H1 (cell line): Measurements from ENCODE around the gene WDR33. TPM values are rescaled to one million over a fixed set of nuclear protein-coding genes. Genes with fewer than 3 reads are reported as not detected.

Source experiments
- CTCF ChIA-PET: fragments of 300-600 bp; sonication (Branson Sonifier 250); formaldehyde crosslinking; loops from one replicate; lab custom pipeline; 2021; ENCODE audit not compliant: partially characterized antibody; lab: Charles Lee
- POLR2A ChIA-PET: fragments of 300-600 bp; sonication (Branson Sonifier 250); formaldehyde crosslinking; loops from one replicate; lab custom pipeline; 2021; ENCODE audit warnings: inconsistent platforms; ENCODE audit not compliant: partially characterized antibody; lab: Charles Lee
- DNase-seq, 2 experiments: peaks; one replicate each; pipeline versions ENCODE4 v3.0.0 to v3.0.0-alpha.2; 2010 to 2022; ENCODE audit warnings: low spot score in 2 of 2, low read depth in 1 of 2, mixed read lengths in 1 of 2
- FAIRE-seq: peaks from 2 replicates; lab custom pipeline; 2011; peaks lifted over from hg19 to GRCh38; lab: Jason Lieb, UNC
- H2AFZ ChIP-seq: 2 replicates; pipeline ENCODE4 v1.8.1; 2012; ENCODE audit warnings: low read length, inconsistent platforms
- H2AK5ac ChIP-seq: 2 replicates; pipeline ENCODE4 v1.6.1; 2013; ENCODE audit warnings: low read depth, low read length
- H2BK120ac ChIP-seq: replicated peaks from 2 replicates; pipeline ENCODE3; 2013; ENCODE audit warnings: low read depth, low read length, inconsistent platforms
- H2BK12ac ChIP-seq: 2 replicates; pipeline ENCODE4 v1.6.1; 2013; ENCODE audit warnings: low read depth, low read length
- H2BK15ac ChIP-seq: 2 replicates; pipeline ENCODE4 v1.6.1; 2013; ENCODE audit warnings: low read length
- H2BK20ac ChIP-seq: 2 replicates; pipeline ENCODE4 v1.6.1; 2013; ENCODE audit warnings: low read length
- H2BK5ac ChIP-seq: 2 replicates; pipeline ENCODE4 v1.6.1; 2013; ENCODE audit warnings: low read depth, low read length
- H3K14ac ChIP-seq: 2 replicates; pipeline ENCODE4 v1.6.1; 2013; ENCODE audit warnings: inconsistent platforms; ENCODE audit not compliant: insufficient read length
- H3K18ac ChIP-seq: 2 replicates; pipeline ENCODE4 v1.6.1; 2013; ENCODE audit warnings: low read length; ENCODE audit errors: extremely low read depth
- H3K23ac ChIP-seq: 2 replicates; pipeline ENCODE4 v1.6.1; 2013; ENCODE audit warnings: inconsistent platforms; ENCODE audit not compliant: insufficient read length
- H3K23me2 ChIP-seq: 2 replicates; pipeline ENCODE4 v1.6.1; 2013; ENCODE audit warnings: low read depth, low read length
- H3K27ac ChIP-seq: 2 replicates; pipeline ENCODE4 v1.6.1; 2011; ENCODE audit warnings: low read depth, low read length, inconsistent platforms
- H3K27me3 ChIP-seq, 4 experiments: replicated peaks in 1 of 4; 1 replicate in 1 of 4; 2 replicates in 3 of 4; pipeline versions ENCODE4 v1.6.1 to v1.8.1; 2011 to 2013; ENCODE audit warnings: low read length in 3 of 4, mild to moderate bottlenecking in 3 of 4, inconsistent platforms in 2 of 4, mixed read lengths in 2 of 4, moderate library complexity in 1 of 4; ENCODE audit not compliant: control insufficient read depth in 3 of 4, insufficient read depth in 3 of 4; ENCODE audit errors: extremely low read depth in 1 of 4
- H3K36me3 ChIP-seq, 4 experiments: 2 replicates each; pipeline versions ENCODE4 v1.6.1 to v1.8.1; 2011 to 2013; ENCODE audit warnings: mild to moderate bottlenecking in 4 of 4, low read length in 3 of 4, moderate library complexity in 2 of 4, control low read depth in 1 of 4, inconsistent platforms in 1 of 4; ENCODE audit not compliant: insufficient read depth in 4 of 4, control insufficient read depth in 2 of 4
- H3K4ac ChIP-seq: replicated peaks from 2 replicates; pipeline ENCODE3; 2013; ENCODE audit warnings: low read length, low read depth, mixed read lengths, inconsistent platforms; ENCODE audit not compliant: insufficient read length
- H3K4me1 ChIP-seq, 4 experiments: replicated peaks in 1 of 4; 1 replicate in 1 of 4; 2 replicates in 3 of 4; pipeline versions ENCODE4 v1.6.1 to v1.8.1; 2011 to 2013; ENCODE audit warnings: low read length in 3 of 4, inconsistent platforms in 2 of 4, mixed read lengths in 1 of 4; ENCODE audit not compliant: insufficient read depth in 4 of 4, control insufficient read depth in 3 of 4
- H3K4me2 ChIP-seq, 2 experiments: 2 replicates each; pipeline versions ENCODE4 v1.6.1 to v1.8.1; 2011 to 2013; ENCODE audit warnings: low read depth in 2 of 2, low read length in 2 of 2, control low read depth in 1 of 2, inconsistent platforms in 1 of 2, mild to moderate bottlenecking in 1 of 2; ENCODE audit not compliant: insufficient read depth in 1 of 2
- H3K4me3 ChIP-seq, 4 experiments: fragments of 200-600, 300-600 bp in 1 of 4; sonication (generic), shearing (Covaris generic), sonication (Bioruptor Twin) in 1 of 4; 2 replicates each; pipeline versions ENCODE4 v1.5.1 to v1.8.1; 2011 to 2016; ENCODE audit warnings: low read length in 4 of 4, low read depth in 3 of 4, control low read depth in 2 of 4, inconsistent platforms in 2 of 4, mild to moderate bottlenecking in 2 of 4, mixed read lengths in 1 of 4, moderate library complexity in 1 of 4; ENCODE audit not compliant: insufficient read depth in 2 of 4; ENCODE audit errors: extremely low read depth in 1 of 4
- H3K56ac ChIP-seq: replicated peaks from 2 replicates; pipeline ENCODE3; 2013; ENCODE audit warnings: low read depth, mild to moderate bottlenecking, mixed read lengths, low read length, inconsistent platforms; ENCODE audit not compliant: insufficient read length
- H3K79me1 ChIP-seq: 2 replicates; pipeline ENCODE4 v1.6.1; 2013; ENCODE audit warnings: low read depth, low read length, control low read depth
- H3K79me2 ChIP-seq, 2 experiments: 2 replicates each; pipeline versions ENCODE4 v1.6.1 to v1.8.1; 2012 to 2013; ENCODE audit warnings: low read length in 2 of 2, mild to moderate bottlenecking in 2 of 2, inconsistent platforms in 1 of 2; ENCODE audit not compliant: insufficient read depth in 2 of 2, control insufficient read depth in 1 of 2
- H3K9ac ChIP-seq, 4 experiments: replicated peaks in 1 of 4; 1 replicate in 1 of 4; 2 replicates in 3 of 4; pipeline versions ENCODE4 v1.6.1 to v1.8.1; 2011 to 2013; ENCODE audit warnings: low read depth in 3 of 4, low read length in 3 of 4, control low read depth in 2 of 4, mild to moderate bottlenecking in 2 of 4, moderate library complexity in 2 of 4, inconsistent platforms in 1 of 4; ENCODE audit errors: extremely low read depth in 1 of 4
- H3K9me3 ChIP-seq, 2 experiments: 2 replicates each; pipeline versions ENCODE4 v1.6.1 to v1.8.1; 2012 to 2013; ENCODE audit warnings: mild to moderate bottlenecking in 2 of 2, moderate library complexity in 2 of 2, control low read depth in 1 of 2, inconsistent platforms in 1 of 2, low read depth in 1 of 2, low read length in 1 of 2, mixed read lengths in 1 of 2; ENCODE audit not compliant: insufficient read depth in 2 of 2
- H4K20me1 ChIP-seq, 2 experiments: replicated peaks in 1 of 2; 2 replicates each; pipeline versions ENCODE3 to v1.8.1; 2011 to 2013; ENCODE audit warnings: inconsistent platforms in 2 of 2, low read length in 2 of 2, mild to moderate bottlenecking in 1 of 2; ENCODE audit not compliant: insufficient read depth in 2 of 2, control insufficient read depth in 1 of 2
- H4K5ac ChIP-seq: 2 replicates; pipeline ENCODE4 v1.6.1; 2013; ENCODE audit warnings: low read length, low read depth, mixed read lengths, inconsistent platforms; ENCODE audit not compliant: insufficient read length
- H4K8ac ChIP-seq: 2 replicates; pipeline ENCODE4 v1.8.0; 2013; ENCODE audit warnings: mild to moderate bottlenecking, moderate library complexity, low read length, inconsistent platforms; ENCODE audit not compliant: insufficient read depth; ENCODE audit errors: extremely low read depth
- H4K91ac ChIP-seq: replicated peaks from 2 replicates; pipeline ENCODE3; 2013; ENCODE audit warnings: low read length, mixed read lengths, inconsistent platforms; ENCODE audit not compliant: insufficient read length
- ASH2L ChIP-seq: fragments of 200-600, 300-600 bp; sonication (generic); IDR thresholded peaks from one replicate; pipeline ENCODE4 v1.7.1; 2017; ENCODE audit warnings: low read length
- GTF2F1 ChIP-seq: IDR thresholded peaks from 2 replicates; pipeline ENCODE4 v1.6.1; 2012; ENCODE audit warnings: low read depth, low read length, improper control_type of control experiment, borderline replicate concordance
- KDM1A ChIP-seq: fragments of 200-600, 300-600 bp; sonication (generic); IDR thresholded peaks from 2 replicates; pipeline ENCODE4 v1.7.1; 2016; ENCODE audit warnings: mild to moderate bottlenecking, low read length, borderline replicate concordance
- RBBP5 ChIP-seq: IDR thresholded peaks from 2 replicates; pipeline ENCODE4 v1.7.1; 2012; ENCODE audit warnings: low read depth, mild to moderate bottlenecking, inconsistent platforms, low read length, moderate library complexity, borderline replicate concordance
- SUZ12 ChIP-seq: fragments of 200-600 bp; sonication (generic); IDR thresholded peaks from 2 replicates; pipeline ENCODE4 v1.6.1; 2012; ENCODE audit warnings: mild to moderate bottlenecking, inconsistent platforms, low read length, moderate library complexity, mixed read lengths
- TAF7 ChIP-seq: optimal IDR thresholded peaks from 2 replicates; pipeline ENCODE3; 2011; ENCODE audit warnings: low read depth, mild to moderate bottlenecking, inconsistent platforms, low read length, moderate library complexity, borderline replicate concordance
- TBP ChIP-seq: IDR thresholded peaks from 2 replicates; pipeline ENCODE4 v1.6.1; 2011; ENCODE audit warnings: low read depth, low read length, improper control_type of control experiment
- WGBS, 2 experiments: shearing (Covaris generic) in 1 of 2; methylation state at CpG; one replicate each; pipeline versions ENCODE4 v1.1.6 to v1.1.7; 2013 to 2015; ENCODE audit warnings: low lambda C conversion rate in 2 of 2, mixed read lengths in 2 of 2, inconsistent platforms in 1 of 2, low coverage in 1 of 2, missing lambda C conversion rate in 1 of 2; ENCODE audit not compliant: insufficient replicate concordance in 2 of 2, insufficient coverage in 1 of 2, insufficient read length in 1 of 2; ENCODE audit errors: extremely low coverage in 1 of 2, missing lambda C conversion rate in 1 of 2; 5-methylcytosine and 5-hydroxymethylcytosine counted together
- polyA plus RNA-seq, 7 experiments: library from polyadenylated mRNA; depleted of rRNA in 3 of 7; stranded (reverse) in 5 of 7; unstranded in 2 of 7; fragments of >200 nt in 5 of 7; fragments of 200-250 nt in 2 of 7; gene quantifications; 1 replicate in 5 of 7; 2 replicates in 1 of 7; 4 replicates in 1 of 7; pipeline versions ENCODE4 v1.2.1 to v1.2.3, GENCODE V29; 2011 to 2013; ENCODE audit warnings: missing spikeins in 2 of 7, mixed read lengths in 2 of 7
- total RNA-seq: library from RNA; stranded (reverse); fragmentation: NEBNext Ultra II Directional; extraction: Animal tissue kit (Norgen Biotek cat#: 25700); gene quantifications from 2 replicates; pipeline ENCODE4 v1.2.1, GENCODE V29; 2021
- TF ChIP-seq, protein P1 (sequence below): IDR thresholded peaks from 2 replicates; pipeline ENCODE4 v1.6.1; 2012; ENCODE audit warnings: inconsistent platforms
- TF ChIP-seq, protein P2 (sequence below): IDR thresholded peaks from 2 replicates; pipeline ENCODE4 v1.6.1; 2011; ENCODE audit warnings: low read length, improper control_type of control experiment

WDR33 gene
- total and polyA plus RNA-seq, 2 of the 8 experiments (the other 6 are each of a cell fraction or from before 2014, with no cell fraction given), result 18.1 to 82.7 TPM

GRCh38 chr2:127653421-127654083 lies 157.4 kb downstream of the WDR33 start:
- H2BK20ac ChIP-seq, result no peak overlapping the region
- FAIRE-seq (no peak), DNase-seq (no peak)
- no peak overlapping the region for H2BK5ac ChIP-seq
- no peak overlapping the region for H2AK5ac ChIP-seq
- H3K79me1 ChIP-seq, result no peaks in the 10 kb centered on the region
- H4K91ac ChIP-seq, result no peak overlapping the region
- no peak overlapping the region for H3K4me3 ChIP-seq
- CTCF ChIA-PET, result interaction anchor here (0.6 to 13.7 kb wide), 8 partner anchors 14 to 111 kb away, joined by 3 to 160 read pairs (median 4); partner anchors contain the start of gene LIMS2
- H3K36me3 ChIP-seq, result no peaks in the 10 kb centered on the region
- no peak overlapping the region for H3K9ac ChIP-seq
- H3K27ac ChIP-seq, result no peak overlapping the region
- no peaks in the 10 kb centered on the region; a peak in 3 of 7 replicates for H3K4me1 ChIP-seq
- no peak overlapping the region for H2BK15ac ChIP-seq
- peaks cover 0 to 2% (median 0%) of the 10 kb centered on the region in 4 experiments; a peak in 1 of 7 replicates for H3K27me3 ChIP-seq
- H3K23me2 ChIP-seq, result no peaks in the 10 kb centered on the region
- no peak overlapping the region for H3K4ac ChIP-seq
- no peak overlapping the region for H2AFZ ChIP-seq
- no peak overlapping the region for H3K4me2 ChIP-seq
- no peak overlapping the region for H4K5ac ChIP-seq
- no peak overlapping the region for H3K56ac ChIP-seq
- no peak overlapping the region for H3K23ac ChIP-seq
- no peak overlapping the region for H4K8ac ChIP-seq
- H3K18ac ChIP-seq, result no peak overlapping the region
- H3K79me2 ChIP-seq, result no peaks in the 10 kb centered on the region
- peaks cover 0 to 1% of the 10 kb centered on the region in 2 experiments for H4K20me1 ChIP-seq
- POLR2A ChIA-PET, result interaction anchor here (1.0 kb wide), 2 partner anchors 49 to 211 kb away, joined by 3 read pairs; no protein-coding TSS in a partner anchor
- H2BK12ac ChIP-seq, result no peak overlapping the region
- H3K14ac ChIP-seq, result no peak overlapping the region
- H3K9me3 ChIP-seq, result no peaks in the 10 kb centered on the region
- WGBS, 2 experiments, result 92% methylated on average over 14 of the region's 16 CpGs; no CpG with 5 or more reads in 1 of the 2 experiments
- H2BK120ac ChIP-seq, result no peak overlapping the region
- TF ChIP-seq, protein P1, sequence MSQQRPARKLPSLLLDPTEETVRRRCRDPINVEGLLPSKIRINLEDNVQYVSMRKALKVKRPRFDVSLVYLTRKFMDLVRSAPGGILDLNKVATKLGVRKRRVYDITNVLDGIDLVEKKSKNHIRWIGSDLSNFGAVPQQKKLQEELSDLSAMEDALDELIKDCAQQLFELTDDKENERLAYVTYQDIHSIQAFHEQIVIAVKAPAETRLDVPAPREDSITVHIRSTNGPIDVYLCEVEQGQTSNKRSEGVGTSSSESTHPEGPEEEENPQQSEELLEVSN, result no peak
- TF ChIP-seq TAF7, result no peak
- TF ChIP-seq ASH2L, result no peak
- TF ChIP-seq SUZ12, result no peak
- TF ChIP-seq RBBP5, result no peak
- TF ChIP-seq, protein P2, sequence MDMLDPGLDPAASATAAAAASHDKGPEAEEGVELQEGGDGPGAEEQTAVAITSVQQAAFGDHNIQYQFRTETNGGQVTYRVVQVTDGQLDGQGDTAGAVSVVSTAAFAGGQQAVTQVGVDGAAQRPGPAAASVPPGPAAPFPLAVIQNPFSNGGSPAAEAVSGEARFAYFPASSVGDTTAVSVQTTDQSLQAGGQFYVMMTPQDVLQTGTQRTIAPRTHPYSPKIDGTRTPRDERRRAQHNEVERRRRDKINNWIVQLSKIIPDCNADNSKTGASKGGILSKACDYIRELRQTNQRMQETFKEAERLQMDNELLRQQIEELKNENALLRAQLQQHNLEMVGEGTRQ, result no peak
- TF ChIP-seq TBP, result no peak
- no peak for TF ChIP-seq KDM1A
- TF ChIP-seq GTF2F1, result no peak
